ENCODE data around the gene SLCO1B1.
"Not testable (repeated sequence)": the region's sequence is repeated elsewhere in the genome, so short reads cannot be mapped to it uniquely, and the experiment has no call there.

Gene SLCO1B1, protein sequence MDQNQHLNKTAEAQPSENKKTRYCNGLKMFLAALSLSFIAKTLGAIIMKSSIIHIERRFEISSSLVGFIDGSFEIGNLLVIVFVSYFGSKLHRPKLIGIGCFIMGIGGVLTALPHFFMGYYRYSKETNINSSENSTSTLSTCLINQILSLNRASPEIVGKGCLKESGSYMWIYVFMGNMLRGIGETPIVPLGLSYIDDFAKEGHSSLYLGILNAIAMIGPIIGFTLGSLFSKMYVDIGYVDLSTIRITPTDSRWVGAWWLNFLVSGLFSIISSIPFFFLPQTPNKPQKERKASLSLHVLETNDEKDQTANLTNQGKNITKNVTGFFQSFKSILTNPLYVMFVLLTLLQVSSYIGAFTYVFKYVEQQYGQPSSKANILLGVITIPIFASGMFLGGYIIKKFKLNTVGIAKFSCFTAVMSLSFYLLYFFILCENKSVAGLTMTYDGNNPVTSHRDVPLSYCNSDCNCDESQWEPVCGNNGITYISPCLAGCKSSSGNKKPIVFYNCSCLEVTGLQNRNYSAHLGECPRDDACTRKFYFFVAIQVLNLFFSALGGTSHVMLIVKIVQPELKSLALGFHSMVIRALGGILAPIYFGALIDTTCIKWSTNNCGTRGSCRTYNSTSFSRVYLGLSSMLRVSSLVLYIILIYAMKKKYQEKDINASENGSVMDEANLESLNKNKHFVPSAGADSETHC

DNA sequence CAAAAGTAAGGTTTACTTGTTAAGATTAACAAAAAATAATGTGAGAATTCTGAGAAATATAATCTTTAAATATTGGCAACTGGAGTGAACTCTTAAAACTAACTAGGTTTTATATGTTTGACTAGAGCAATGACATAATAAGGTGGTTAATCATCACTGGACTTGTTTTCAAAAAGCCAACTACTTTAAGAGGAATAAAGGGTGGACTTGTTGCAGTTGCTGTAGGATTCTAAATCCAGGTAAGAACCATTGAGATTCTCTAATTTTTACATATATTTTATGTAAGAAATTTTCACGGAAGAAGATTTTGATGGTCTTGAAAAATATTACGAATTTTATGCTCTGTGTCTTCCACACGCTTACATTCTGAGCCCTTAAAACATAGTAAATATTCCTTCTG, at the start of gene SLCO1B1:
Gene SLCO1B1 (plus strand): TSS at position 197 of the 400 bp plus-strand sequence. CDS start 10,381 bp downstream, outside the sequence.
- DNase-seq, result no peak

DNA sequence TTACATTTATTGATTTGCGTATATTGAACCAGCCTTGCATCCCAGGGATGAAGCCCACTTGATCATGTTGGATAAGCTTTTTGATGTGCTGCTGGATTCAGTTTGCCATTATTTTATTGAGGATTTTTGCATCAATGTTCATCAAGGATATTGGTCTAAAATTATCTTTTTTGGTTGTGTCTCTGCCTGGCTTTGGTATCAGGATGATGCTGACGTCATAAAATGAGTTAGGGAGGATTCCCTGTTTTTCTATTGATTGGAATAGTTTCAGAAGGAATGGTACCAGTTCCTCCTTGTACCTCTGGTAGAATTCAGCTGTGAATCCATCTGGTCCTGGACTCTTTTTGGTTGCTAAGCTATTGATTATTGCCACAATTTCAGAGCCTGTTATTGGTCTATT, 46.2 kb upstream of the SLCO1B1 start:
- DNase-seq, result not testable (repeated sequence)

- no peak for DNase-seq
These were observed 19.3 kb upstream of the SLCO1B1 start for GRCh38 chr12:21111732-21112131.

GRCh38 chr12:21113266-21113665, 17.7 kb upstream of the SLCO1B1 start:
- DNase-seq, result no peak

GRCh38 chr12:21117995-21118394, 13.0 kb upstream of the SLCO1B1 start:
- DNase-seq, result no peak

- DNase-seq, result no peak
These were observed 12.2 kb upstream of the SLCO1B1 start for GRCh38 chr12:21118760-21119159.

DNA sequence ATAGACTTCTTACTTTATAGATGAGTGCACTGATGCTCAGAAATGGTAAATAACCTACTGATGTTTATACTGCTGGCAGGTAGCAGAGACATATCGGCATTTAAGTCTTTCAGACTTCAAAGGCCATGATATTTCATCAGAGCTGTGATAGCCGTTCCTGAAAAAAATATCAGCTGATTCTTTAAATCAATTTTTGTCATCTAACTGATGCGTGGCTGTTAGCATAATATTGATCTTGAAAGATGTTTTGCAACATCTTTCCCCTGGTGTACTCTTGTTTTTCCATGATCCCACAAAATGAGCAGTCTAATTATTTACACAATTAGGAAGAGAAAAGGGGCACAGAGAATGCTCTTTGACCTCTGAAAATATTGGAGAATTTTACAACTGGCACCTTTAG, 1.6 kb upstream of the SLCO1B1 start:
- DNase-seq, result no peak

- no peak for DNase-seq
These were observed 1.1 kb upstream of the SLCO1B1 start for GRCh38 chr12:21129906-21130305.

DNA sequence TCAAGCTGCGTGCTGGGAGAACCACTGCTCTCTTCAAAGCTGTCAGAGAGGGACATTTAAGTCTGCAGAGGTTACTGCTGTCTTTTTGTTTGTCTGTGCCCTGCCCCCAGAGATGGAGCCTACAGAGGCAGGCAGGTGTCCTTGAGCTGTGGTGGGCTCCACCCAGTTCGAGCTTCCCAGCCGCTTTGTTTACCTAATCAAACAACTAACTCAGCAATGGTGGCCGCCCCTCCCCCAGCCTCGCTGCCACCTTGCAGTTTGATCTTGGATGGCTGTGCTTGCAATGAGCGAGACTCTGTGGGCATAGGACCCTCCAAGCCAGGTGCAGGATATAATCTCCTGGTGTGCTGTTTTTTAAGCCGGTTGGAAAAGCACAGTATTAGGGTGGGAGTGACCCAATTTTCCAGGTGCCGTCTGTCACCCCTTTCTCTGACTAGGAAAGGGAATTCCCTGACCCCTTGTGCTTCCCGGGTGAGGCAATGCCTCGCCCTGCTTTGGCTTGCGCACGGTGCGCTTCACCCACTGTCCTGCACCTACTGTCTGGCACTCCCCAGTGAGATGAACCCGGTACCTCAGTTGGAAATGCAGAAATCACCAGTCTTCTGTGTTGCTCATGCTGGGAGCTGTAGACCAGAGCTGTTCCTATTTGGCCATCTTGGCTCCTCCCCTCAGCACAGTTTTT, 6.5 kb downstream of the SLCO1B1 start:
- not testable (repeated sequence) for DNase-seq

GRCh38 chr12:21138016-21138415, 7.0 kb downstream of the SLCO1B1 start:
- DNase-seq, result no peak

GRCh38 chr12:21144309-21144708, 13.3 kb downstream of the SLCO1B1 start:
- DNase-seq, result no peak

DNA sequence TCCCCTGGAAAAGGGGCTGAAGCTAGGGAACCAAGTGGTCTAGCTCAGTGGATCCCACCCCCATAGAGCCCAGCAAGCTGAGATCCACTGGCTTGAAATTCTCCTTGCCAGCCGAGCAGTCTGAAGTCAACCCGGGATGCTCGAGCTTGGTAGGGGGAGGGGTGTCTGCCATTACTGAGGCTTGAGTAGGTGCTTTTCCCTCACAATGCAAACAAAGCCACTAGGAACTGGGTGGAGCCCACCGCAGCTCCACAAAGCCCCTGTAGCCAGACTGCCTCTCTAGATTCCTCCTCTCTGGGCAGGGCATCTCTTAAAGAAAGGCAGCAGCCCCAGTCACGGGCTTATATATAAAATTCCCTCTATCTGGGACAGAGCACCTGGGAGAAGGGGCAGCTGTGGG, 18.9 kb downstream of the SLCO1B1 start:
- not testable (repeated sequence) for DNase-seq

GRCh38 chr12:21151184-21151583, 20.2 kb downstream of the SLCO1B1 start:
- no peak for DNase-seq

DNA sequence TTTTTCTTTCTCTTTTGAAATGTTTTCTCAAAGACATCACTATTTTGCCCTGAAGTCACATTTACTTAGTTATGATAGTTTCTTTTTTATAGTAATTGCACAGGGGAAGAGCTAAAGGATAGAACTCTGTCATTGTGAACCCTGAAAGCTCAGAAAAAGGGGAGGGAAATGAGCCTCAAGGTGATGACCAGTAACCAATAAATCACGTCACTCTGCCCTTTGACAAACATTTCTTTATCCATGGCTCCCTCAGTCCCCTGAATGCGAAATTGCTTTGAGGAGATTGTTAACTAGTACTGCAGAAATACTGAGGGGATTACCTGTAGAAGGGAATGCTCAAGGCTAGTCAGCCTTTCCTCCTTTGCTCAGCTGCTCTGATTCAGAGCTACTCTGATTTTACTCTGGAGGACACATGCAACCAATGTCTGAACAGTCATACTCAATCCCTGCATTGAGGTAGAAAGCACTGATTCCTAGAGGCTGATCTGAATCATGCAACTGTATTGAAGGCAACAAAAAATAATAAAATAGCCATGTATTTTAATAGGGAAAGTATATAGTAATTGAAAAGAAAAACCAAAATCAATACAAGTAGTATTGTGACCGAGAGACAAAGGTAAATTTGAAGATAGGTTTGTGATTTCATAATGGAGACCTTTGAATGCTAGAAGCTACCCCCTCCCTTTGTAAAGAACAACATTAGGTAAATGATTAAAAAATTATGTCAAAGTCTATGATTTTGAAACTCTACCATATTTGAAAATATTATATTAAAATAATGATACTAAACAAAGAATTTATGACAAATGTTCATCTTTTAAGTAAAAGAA, 24.7 kb downstream of the SLCO1B1 start:
- DNase-seq, result no peak

DNA sequence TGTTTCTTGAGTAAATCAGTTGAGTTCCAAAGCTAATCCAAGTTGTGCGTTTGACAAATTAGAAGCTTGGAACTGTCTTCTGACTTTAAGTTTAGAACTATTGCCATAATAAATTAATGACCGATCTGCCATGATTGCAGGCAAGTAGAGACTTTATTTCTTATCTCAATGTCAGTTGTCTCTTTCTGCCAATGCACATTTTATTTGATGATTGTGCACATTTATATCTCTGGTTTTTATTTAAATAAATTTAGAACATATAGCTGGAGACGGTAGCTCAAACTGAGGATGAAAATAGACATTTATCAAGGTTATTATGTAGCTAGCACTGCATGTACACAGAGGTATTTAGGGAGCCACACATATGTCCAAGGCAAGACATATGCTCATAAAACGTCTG, 34.1 kb downstream of the SLCO1B1 start:
- DNase-seq, result no peak

DNA sequence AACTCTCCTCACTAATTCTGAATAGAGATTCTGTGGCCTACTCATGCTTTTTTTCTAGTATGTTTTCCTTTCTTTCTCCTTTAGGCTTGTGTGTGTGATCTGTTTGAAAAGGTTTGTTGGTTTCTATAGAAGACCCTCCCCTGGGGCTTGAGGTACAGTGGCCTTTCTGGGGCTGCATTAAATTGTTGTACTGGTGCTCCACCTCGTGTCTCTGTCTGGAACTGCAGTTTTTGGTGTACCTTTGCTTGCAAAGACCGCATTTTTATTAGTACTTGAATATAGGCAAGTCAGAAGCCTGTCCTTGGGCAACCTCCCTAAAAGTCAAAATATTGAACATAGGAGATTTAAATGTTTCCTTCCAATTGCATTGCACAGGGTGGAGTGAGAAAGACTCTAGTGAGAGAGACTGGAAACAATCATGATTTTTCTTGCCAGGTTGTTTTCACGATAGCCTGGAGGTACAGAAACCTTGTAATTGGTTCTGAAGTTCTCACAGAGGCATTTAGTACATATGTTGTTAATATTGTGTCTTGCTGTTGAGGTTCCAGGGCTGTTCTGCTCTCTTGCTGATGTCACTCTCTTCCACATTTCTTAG, 39.0 kb downstream of the SLCO1B1 start:
- no peak for DNase-seq

DNA sequence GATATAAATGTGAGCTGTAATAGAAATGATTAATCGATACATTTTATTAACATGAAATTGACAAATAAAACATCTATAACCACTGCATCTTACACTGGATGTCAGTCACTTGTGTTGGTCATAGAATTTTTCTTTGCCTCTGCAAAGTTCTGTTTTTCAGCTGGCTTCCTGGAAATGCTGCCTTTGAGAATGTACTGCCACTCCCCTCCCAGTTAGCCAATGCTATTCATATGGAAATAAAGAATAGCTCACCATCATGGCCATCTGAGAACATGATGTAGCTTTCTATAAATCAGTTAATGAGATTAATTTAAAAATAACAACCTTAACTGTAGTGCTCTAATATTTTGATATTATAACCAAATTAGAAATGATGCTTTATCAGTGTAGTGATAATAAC, 41.1 kb downstream of the SLCO1B1 start:
- no peak for DNase-seq

DNA sequence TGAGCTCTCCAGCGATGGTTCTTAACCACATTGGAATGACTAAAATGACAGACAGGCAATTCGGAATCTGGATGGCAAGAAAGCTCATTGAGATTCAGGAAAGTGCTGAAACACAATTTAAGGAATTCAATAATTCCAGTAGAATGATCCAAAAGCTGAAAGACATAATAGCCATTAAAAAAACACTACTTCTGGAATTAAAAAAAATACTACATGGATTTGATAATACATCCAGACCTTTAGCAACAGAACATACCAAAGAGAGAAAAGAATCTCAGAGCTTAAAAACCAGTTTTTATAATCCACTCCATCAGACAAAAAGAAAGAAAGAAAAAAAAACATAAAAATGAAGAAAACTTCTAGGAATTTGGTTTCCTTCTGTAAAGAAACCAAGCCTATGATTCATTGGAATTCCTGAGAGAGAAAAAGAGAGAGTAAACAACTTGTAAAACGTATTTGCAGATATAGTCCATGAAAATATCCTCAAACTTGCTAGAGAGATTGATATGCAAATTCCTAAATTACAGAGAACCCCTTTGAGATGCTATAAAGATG, 52.8 kb downstream of the SLCO1B1 start:
- no peak for DNase-seq

DNA sequence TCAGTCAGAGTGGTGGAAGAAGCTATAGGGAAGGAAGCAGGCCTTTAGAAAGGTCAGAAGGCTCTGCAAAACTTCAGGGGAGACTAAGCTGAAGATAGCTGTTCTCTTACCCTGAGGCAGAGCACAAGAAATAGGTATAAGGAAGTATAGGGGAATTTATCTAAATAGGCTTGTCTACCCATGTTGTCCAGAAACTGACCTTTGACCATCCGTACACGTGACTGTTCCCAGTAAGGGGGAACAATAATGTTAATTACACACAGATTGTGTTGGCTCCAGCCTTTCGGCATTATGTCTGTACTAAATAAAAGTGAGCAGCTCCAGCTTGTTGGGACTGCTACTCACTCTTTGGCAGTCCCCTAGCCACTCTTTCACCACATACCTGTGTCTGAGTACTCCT, 59.0 kb downstream of the SLCO1B1 start:
- DNase-seq, result no peak

GRCh38 chr12:21214433-21214832, 83.4 kb downstream of the SLCO1B1 start:
- DNase-seq, result not testable (repeated sequence)

DNA sequence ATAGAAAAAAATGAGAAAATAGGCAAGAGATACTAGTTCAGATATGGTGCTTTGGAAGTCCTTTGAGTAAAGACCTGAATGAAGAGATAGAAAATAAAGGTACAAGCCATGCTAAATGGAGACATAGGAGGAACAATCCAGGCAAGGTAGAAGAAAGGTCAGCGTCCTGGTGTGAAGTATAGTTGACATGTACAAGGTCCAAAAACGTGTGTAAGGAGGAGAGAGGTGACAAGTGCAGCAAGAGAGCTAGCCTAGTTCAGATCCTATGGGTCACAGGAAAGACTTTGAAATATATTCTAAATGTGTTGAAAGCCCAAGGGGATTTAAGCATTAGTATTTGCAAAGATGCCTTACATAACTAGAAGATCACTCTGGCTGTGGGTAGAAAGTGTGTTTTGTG, 88.2 kb downstream of the SLCO1B1 start:
- DNase-seq, result no peak

All from anterior cingulate cortex (tissue), 58 donors.